ENCODE results near the gene SORL1.
"Not testable (repeated sequence)": the region's sequence is repeated elsewhere in the genome, so short reads cannot be mapped to it uniquely, and the experiment has no call there.

The SORL1 gene

GRCh38 chr11:121451986-121452608 is at the start of gene SORL1:
TSS of gene SORL1 (plus strand) at chr11:121452314. CDS start at chr11:121452332, 18 bp downstream.
- DNase-seq, result peak; percentile 62

- DNase-seq, result no peak
These were observed 46.5 kb upstream of the SORL1 start for GRCh38 chr11:121405646-121406045.

GRCh38 chr11:121406291-121406690 is 45.8 kb upstream of the SORL1 start:
- no peak for DNase-seq

GRCh38 chr11:121408830-121409229 is 43.3 kb upstream of the SORL1 start:
- no peak for DNase-seq

- DNase-seq, result not testable (repeated sequence)
These were observed 42.1 kb upstream of the SORL1 start for GRCh38 chr11:121410041-121410440.

GRCh38 chr11:121411330-121411729 is 40.8 kb upstream of the SORL1 start:
- not testable (repeated sequence) for DNase-seq

GRCh38 chr11:121412000-121412587 is 40.0 kb upstream of the SORL1 start:
- DNase-seq, result no peak

- DNase-seq, result no peak
These were observed 39.3 kb upstream of the SORL1 start for GRCh38 chr11:121412711-121413415.

- no peak for DNase-seq
These were observed 37.8 kb upstream of the SORL1 start for GRCh38 chr11:121414141-121414913.

GRCh38 chr11:121415856-121416255 is 36.3 kb upstream of the SORL1 start:
- no peak for DNase-seq

- no peak for DNase-seq
These were observed 35.0 kb upstream of the SORL1 start for GRCh38 chr11:121417055-121417551.

- DNase-seq, result no peak
These were observed 34.5 kb upstream of the SORL1 start for GRCh38 chr11:121417607-121418006.

GRCh38 chr11:121418625-121419114 is 33.4 kb upstream of the SORL1 start:
- DNase-seq, result no peak

- DNase-seq, result no peak
These were observed 32.3 kb upstream of the SORL1 start for GRCh38 chr11:121419836-121420235.

- no peak for DNase-seq
These were observed 31.7 kb upstream of the SORL1 start for GRCh38 chr11:121420398-121420797.

GRCh38 chr11:121421149-121421901 is 30.8 kb upstream of the SORL1 start:
- DNase-seq, result no peak

GRCh38 chr11:121422675-121423074 is 29.4 kb upstream of the SORL1 start:
- no peak for DNase-seq

GRCh38 chr11:121425828-121426227 is 26.3 kb upstream of the SORL1 start:
- no peak for DNase-seq

- DNase-seq, result no peak
These were observed 25.4 kb upstream of the SORL1 start for GRCh38 chr11:121426476-121427399.

- DNase-seq, result no peak
These were observed 24.7 kb upstream of the SORL1 start for GRCh38 chr11:121427400-121427744.

GRCh38 chr11:121429556-121429955 is 22.6 kb upstream of the SORL1 start:
- DNase-seq, result no peak

Measured in COR-L47 (cell line).